ENCODE results near the gene PCDHB11.
"Not testable (repeated sequence)": the region's sequence is repeated elsewhere in the genome, so short reads cannot be mapped to it uniquely, and the experiment has no call there.

The PCDHB11 gene

DNA sequence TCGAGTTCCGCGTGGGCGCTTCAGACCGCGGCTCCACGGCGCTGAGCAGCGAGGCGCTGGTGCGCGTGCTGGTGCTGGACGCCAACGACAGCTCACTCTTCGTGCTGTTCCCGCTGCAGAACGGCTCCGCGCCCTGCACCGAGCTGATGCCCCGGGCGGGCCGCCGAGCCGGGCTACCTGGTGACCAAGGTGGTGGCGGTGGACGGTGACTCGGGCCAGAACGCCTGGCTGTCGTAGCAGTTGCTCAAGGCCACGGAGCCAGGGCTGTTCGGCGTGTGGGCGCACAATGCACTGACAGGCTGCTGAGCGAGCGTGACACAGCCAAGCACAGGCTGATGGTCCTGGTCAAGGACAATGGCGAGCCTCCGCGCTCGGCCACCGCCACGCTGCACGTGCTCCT, 42.1 kb downstream of the PCDHB11 start:
- DNase-seq (ENCODE audit: low spot score): no peak

- no peak for DNase-seq (ENCODE audit: low spot score)
Measured at GRCh38 chr5:141245250-141245717, 45.9 kb downstream of the PCDHB11 start, which contains the start of gene PCDHB15. PCDHB15 (plus strand) TSS chr5:141245395; CDS start chr5:141245579, 184 bp downstream.

DNA sequence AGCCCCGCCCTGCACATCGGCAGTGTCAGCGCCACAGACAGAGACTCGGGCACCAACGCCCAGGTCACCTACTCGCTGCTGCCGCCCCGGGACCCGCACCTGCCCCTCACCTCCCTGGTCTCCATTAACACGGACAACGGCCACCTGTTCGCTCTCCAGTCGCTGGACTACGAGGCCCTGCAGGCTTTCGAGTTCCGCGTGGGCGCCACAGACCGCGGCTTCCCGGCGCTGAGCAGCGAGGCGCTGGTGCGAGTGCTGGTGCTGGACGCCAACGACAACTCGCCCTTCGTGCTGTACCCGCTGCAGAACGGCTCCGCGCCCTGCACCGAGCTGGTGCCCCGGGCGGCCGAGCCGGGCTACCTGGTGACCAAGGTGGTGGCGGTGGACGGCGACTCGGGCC, 47.5 kb downstream of the PCDHB11 start:
- DNase-seq (ENCODE audit: low spot score): not testable (repeated sequence)

DNA sequence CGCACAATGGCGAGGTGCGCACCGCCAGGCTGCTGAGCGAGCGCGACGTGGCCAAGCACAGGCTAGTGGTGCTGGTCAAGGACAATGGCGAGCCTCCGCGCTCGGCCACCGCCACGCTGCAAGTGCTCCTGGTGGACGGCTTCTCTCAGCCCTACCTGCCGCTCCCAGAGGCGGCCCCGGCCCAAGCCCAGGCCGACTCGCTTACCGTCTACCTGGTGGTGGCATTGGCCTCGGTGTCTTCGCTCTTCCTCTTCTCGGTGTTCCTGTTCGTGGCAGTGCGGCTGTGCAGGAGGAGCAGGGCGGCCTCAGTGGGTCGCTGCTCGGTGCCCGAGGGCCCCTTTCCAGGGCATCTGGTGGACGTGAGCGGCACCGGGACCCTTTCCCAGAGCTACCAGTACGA, 48.0 kb downstream of the PCDHB11 start:
- not testable (repeated sequence) for DNase-seq (ENCODE audit: low spot score)

GRCh38 chr5:141250576-141250975, 51.1 kb downstream of the PCDHB11 start:
- no peak for DNase-seq (ENCODE audit: low spot score)
